Measurements from ENCODE around the gene VAPA.
"Not testable (repeated sequence)": the region's sequence is repeated elsewhere in the genome, so short reads cannot be mapped to it uniquely, and the experiment has no call there.

VAPA gene

DNA sequence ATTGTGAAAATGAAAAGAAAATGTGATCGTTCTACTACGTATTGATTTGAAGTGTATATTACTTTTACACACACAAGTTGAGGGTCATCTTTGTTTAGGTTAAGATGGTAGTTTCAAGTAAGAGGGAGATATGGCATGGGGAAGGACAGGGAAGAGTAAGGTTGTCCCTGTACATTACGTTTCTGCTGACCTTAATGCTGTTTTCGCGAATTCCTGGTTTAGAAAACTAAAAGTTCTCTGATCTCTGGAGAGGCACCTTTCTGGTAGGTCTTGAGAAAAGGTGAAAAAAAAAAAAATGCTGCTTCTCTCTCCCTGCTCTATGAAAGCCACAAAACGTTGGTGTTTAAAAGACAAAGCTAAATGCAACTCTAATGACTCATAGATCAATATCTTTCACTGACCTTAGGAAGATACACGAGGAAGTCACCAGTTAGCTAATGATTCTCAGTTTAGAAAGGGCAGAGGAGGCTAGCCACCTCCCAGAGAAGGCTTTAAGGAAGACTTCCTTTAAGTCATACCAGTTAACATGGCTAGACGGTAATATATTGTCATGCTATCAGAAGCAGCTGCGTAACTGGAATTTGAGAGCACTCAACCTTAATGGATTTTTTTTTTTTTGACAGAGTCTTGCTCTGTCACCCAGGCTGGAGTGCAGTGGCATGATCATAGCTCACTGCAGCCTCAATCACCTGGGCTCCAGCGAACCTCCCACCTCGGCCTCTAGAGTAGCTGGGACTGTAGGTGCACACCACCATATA lies 14.8 kb upstream of the VAPA start:
- TF ChIP-seq, protein P1, sequence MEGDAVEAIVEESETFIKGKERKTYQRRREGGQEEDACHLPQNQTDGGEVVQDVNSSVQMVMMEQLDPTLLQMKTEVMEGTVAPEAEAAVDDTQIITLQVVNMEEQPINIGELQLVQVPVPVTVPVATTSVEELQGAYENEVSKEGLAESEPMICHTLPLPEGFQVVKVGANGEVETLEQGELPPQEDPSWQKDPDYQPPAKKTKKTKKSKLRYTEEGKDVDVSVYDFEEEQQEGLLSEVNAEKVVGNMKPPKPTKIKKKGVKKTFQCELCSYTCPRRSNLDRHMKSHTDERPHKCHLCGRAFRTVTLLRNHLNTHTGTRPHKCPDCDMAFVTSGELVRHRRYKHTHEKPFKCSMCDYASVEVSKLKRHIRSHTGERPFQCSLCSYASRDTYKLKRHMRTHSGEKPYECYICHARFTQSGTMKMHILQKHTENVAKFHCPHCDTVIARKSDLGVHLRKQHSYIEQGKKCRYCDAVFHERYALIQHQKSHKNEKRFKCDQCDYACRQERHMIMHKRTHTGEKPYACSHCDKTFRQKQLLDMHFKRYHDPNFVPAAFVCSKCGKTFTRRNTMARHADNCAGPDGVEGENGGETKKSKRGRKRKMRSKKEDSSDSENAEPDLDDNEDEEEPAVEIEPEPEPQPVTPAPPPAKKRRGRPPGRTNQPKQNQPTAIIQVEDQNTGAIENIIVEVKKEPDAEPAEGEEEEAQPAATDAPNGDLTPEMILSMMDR (conservative IDR thresholded peaks at IDR 0.05; ENCODE audit: low read depth, low read length): no peak
- no peak overlapping the region for H3K4me3 ChIP-seq (ENCODE audit: low read depth, low read length)
- peak; percentile 60 for DNase-seq (ENCODE audit: low read depth)

GRCh38 chr18:9899550-9899930 lies 14.3 kb upstream of the VAPA start:
- not testable (repeated sequence) for H3K4me3 ChIP-seq (ENCODE audit: low read depth, low read length); DNase-seq (ENCODE audit: low read depth)

DNA sequence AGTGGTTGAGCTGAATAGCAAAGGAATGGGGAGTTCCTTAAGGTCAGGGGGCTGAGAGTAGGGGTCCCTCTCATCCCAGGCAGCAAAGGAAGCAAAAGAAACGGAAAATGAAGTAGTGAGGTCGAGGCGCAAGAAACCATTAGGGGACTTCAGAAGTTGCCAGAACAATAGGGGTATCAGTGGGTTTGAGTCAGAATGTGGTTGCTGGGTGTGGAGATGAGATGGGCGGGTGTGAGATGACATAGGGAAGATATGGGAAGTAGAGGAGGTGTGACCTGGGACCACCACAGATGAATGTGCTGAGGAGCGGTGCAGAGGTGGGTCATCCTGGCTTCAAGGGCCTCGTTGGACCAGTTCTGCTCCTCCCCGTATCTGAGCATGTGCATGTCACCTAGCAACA lies 13.1 kb upstream of the VAPA start:
- H3K4me3 ChIP-seq (ENCODE audit: low read depth, low read length): no peak overlapping the region
- DNase-seq (ENCODE audit: low read depth): no peak
- TF ChIP-seq, protein P1 (conservative IDR thresholded peaks at IDR 0.05; ENCODE audit: low read depth, low read length): no peak

DNA sequence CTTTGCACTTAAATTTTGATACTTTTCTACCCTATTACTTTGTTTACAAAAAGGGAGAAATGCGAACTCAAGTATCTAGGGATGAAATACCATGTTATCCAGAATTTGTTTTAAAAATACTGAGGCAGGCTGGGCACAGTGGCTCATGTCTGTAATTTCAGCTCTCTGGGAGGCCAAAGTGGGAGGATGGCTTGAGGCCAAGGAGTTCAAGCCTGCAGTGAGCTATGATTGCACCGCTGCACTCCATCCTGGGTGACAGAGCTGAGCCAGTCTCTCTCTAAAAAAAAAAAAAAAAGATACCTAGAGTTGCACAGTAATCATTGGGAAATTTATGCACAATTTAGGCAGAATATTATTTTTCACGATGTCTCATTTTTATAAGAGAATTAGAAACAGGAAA lies 12.4 kb upstream of the VAPA start:
- no peak overlapping the region for H3K4me3 ChIP-seq (ENCODE audit: low read depth, low read length)
- TF ChIP-seq, protein P1 (conservative IDR thresholded peaks at IDR 0.05; ENCODE audit: low read depth, low read length): no peak
- peak; percentile 43 for DNase-seq (ENCODE audit: low read depth)

DNA sequence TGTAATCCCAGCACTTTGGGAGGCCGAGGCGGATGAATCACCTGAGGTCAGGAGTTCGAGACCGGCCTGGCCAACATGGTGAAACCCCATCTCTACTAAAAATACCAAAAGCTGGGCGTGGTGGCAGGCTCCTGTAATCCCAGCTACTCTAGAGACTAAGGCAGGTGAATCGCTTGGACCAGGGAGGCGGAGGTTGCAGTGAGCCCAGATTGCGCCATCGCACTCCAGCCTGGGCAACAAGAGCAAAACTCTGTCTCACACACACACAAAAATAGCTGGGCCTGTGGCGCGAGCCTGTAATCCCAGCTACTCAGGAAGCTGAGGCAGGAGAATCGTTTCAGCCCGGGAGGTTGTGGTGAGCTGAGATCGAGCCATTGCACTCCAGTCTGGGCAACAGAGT lies 11.6 kb upstream of the VAPA start:
- not testable (repeated sequence) for H3K4me3 ChIP-seq (ENCODE audit: low read depth, low read length); DNase-seq (ENCODE audit: low read depth)

DNA sequence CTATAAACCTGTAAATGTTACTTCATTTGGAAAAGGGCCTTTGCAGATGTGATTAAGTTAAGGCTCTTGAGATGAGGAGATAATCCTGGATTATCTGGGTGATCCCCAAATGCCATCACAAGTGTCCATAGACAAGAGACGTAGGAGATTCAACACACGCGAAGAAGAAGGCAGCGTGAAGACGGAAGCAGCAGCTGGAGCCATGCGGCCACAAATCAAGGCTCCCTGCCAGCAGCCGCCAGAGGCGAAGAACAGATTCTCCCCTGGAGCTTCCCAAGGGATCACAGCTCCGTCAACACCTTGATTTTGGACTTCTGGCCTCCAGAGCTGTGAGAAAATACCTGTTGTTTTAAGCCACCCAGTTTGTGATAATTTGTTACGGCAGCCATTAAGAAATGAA lies 11.0 kb upstream of the VAPA start:
- DNase-seq (ENCODE audit: low read depth): no peak
- TF ChIP-seq, protein P1 (conservative IDR thresholded peaks at IDR 0.05; ENCODE audit: low read depth, low read length): no peak
- H3K4me3 ChIP-seq (ENCODE audit: low read depth, low read length): no peak overlapping the region

DNA sequence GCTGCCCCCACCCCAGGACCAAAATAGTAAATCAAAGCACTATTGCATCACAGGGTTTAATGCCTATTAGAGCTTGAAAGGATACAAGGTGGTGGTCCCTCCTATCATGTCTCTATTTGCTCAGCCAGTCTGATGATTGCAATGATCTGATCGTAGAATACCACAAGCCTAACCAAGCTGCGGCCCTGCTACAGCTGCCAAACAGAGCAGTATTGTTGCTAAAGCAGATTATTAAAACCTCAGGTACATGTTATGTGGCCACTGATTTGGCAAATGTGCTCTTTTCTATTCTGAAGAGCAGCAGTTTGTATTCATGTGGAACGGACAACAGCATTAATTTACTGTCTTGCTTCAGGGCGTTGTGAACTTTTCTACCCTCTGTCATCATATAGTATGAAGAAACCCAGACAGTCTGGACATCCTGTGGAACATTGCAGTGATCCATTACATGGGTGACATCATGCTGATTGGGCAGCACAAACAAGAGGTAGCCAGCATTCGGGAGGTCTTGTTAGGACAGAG lies 8.4 kb upstream of the VAPA start:
- TF ChIP-seq, protein P1 (conservative IDR thresholded peaks at IDR 0.05; ENCODE audit: low read depth, low read length): no peak
- DNase-seq (ENCODE audit: low read depth): peak; percentile 60
- no peak overlapping the region for H3K4me3 ChIP-seq (ENCODE audit: low read depth, low read length)

- DNase-seq (ENCODE audit: low read depth): no peak
- TF ChIP-seq, protein P1 (conservative IDR thresholded peaks at IDR 0.05; ENCODE audit: low read depth, low read length): no peak
- no peak overlapping the region for H3K4me3 ChIP-seq (ENCODE audit: low read depth, low read length)
Measured at GRCh38 chr18:9906481-9906880, 7.3 kb upstream of the VAPA start.

Measured in choroid plexus epithelial cell (primary cell).